Activated T-helper 17 cell treated with anti-CD3 and anti-CD28 coated beads, Interleukin-2, amount 50 U/mL, for 72 hours (primary cell): ENCODE measurements around the gene TMEM63C. TPM values are rescaled to one million over a fixed set of nuclear protein-coding genes. Genes with fewer than 3 reads are reported as not detected.

Source experiments
- ATAC-seq: fragments of 150-1000 bp; cut with Tn5 transposase; replicated peaks from 2 replicates; pipeline ENCODE4 v1.10.0; 2021; ENCODE audit warnings: mild to moderate bottlenecking, moderate library complexity
- H3K27ac Mint-ChIP-seq: one replicate; pipeline ENCODE4 v1.8.0; 2022; ENCODE audit warnings: mixed read lengths
- H3K27me3 Mint-ChIP-seq: one replicate; pipeline ENCODE4 v1.8.0; 2022; ENCODE audit warnings: mixed read lengths
- H3K36me3 Mint-ChIP-seq: one replicate; pipeline ENCODE4 v1.8.0; 2022; ENCODE audit warnings: low read depth, mild to moderate bottlenecking, mixed read lengths
- H3K4me1 Mint-ChIP-seq: one replicate; pipeline ENCODE4 v1.8.0; 2022; ENCODE audit warnings: mixed read lengths
- H3K4me3 Mint-ChIP-seq: one replicate; pipeline ENCODE4 v1.8.0; 2022; ENCODE audit warnings: mild to moderate bottlenecking, mixed read lengths
- H3K9me3 Mint-ChIP-seq: one replicate; pipeline ENCODE4 v1.8.0; 2022; ENCODE audit warnings: mixed read lengths
- total RNA-seq, 2 donors: library from RNA; stranded (reverse); gene quantifications; one replicate each; pipeline ENCODE4 v1.2.3, GENCODE V29; 2022

The TMEM63C gene
- total RNA-seq, 2 donors from 2014 or later, result 0.04 to 0.64 TPM

GRCh38 chr14:77239412-77239811 is 57.8 kb downstream of the TMEM63C start:
- H3K27ac Mint-ChIP-seq, result no peak overlapping the region
- no peak for ATAC-seq
- no peak overlapping the region for H3K4me3 Mint-ChIP-seq
- peaks cover 4% of the 10 kb centered on the region for H3K27me3 Mint-ChIP-seq
- H3K9me3 Mint-ChIP-seq, result no peaks in the 10 kb centered on the region
- H3K4me1 Mint-ChIP-seq, result no peaks in the 10 kb centered on the region
- no peaks in the 10 kb centered on the region for H3K36me3 Mint-ChIP-seq

GRCh38 chr14:77240336-77240915 is 58.8 kb downstream of the TMEM63C start:
- H3K4me3 Mint-ChIP-seq, result no peak overlapping the region
- H3K36me3 Mint-ChIP-seq, result no peaks in the 10 kb centered on the region
- H3K4me1 Mint-ChIP-seq, result no peaks in the 10 kb centered on the region
- H3K27me3 Mint-ChIP-seq, result peaks cover 4% of the 10 kb centered on the region
- ATAC-seq, result no peak
- H3K27ac Mint-ChIP-seq, result no peak overlapping the region
- no peaks in the 10 kb centered on the region for H3K9me3 Mint-ChIP-seq

GRCh38 chr14:77241955-77242354 is 60.4 kb downstream of the TMEM63C start:
- no peaks in the 10 kb centered on the region for H3K4me1 Mint-ChIP-seq
- ATAC-seq, result no peak
- no peaks in the 10 kb centered on the region for H3K9me3 Mint-ChIP-seq
- no peak overlapping the region for H3K4me3 Mint-ChIP-seq
- H3K36me3 Mint-ChIP-seq, result no peaks in the 10 kb centered on the region
- H3K27ac Mint-ChIP-seq, result no peak overlapping the region
- peaks cover 4% of the 10 kb centered on the region for H3K27me3 Mint-ChIP-seq

GRCh38 chr14:77242752-77243151 is 61.2 kb downstream of the TMEM63C start:
- H3K27me3 Mint-ChIP-seq, result peaks cover 4% of the 10 kb centered on the region
- no peaks in the 10 kb centered on the region for H3K4me1 Mint-ChIP-seq
- H3K9me3 Mint-ChIP-seq, result no peaks in the 10 kb centered on the region
- H3K27ac Mint-ChIP-seq, result no peak overlapping the region
- no peak overlapping the region for H3K4me3 Mint-ChIP-seq
- no peaks in the 10 kb centered on the region for H3K36me3 Mint-ChIP-seq
- ATAC-seq, result no peak

GRCh38 chr14:77243853-77244252 is 62.3 kb downstream of the TMEM63C start:
- Mint-ChIP-seq H3K36me3 (no peaks in the 10 kb centered on the region), H3K4me1 (no peaks in the 10 kb centered on the region), H3K4me3 (no peak overlapping the region), H3K27me3 (peaks cover 4% of the 10 kb centered on the region), H3K9me3 (no peaks in the 10 kb centered on the region), H3K27ac (no peak overlapping the region)
- no peak for ATAC-seq

- Mint-ChIP-seq H3K4me1 (no peaks in the 10 kb centered on the region), H3K36me3 (no peaks in the 10 kb centered on the region), H3K9me3 (no peaks in the 10 kb centered on the region), H3K27me3 (peaks cover 4% of the 10 kb centered on the region), H3K27ac (no peak overlapping the region), H3K4me3 (no peak overlapping the region)
- no peak for ATAC-seq
Observed at GRCh38 chr14:77245820-77246219, 64.2 kb downstream of the TMEM63C start.

- peaks cover 4% of the 10 kb centered on the region for H3K27me3 Mint-ChIP-seq
- H3K4me1 Mint-ChIP-seq, result no peaks in the 10 kb centered on the region
- no peak overlapping the region for H3K4me3 Mint-ChIP-seq
- ATAC-seq, result no peak
- H3K27ac Mint-ChIP-seq, result no peak overlapping the region
- no peaks in the 10 kb centered on the region for H3K36me3 Mint-ChIP-seq
- no peaks in the 10 kb centered on the region for H3K9me3 Mint-ChIP-seq
Observed at GRCh38 chr14:77246784-77247183, 65.2 kb downstream of the TMEM63C start.

GRCh38 chr14:77248666-77249065 is 67.1 kb downstream of the TMEM63C start:
- Mint-ChIP-seq H3K36me3 (no peaks in the 10 kb centered on the region), H3K9me3 (no peaks in the 10 kb centered on the region), H3K27me3 (peaks cover under 1% of the 10 kb centered on the region), H3K4me3 (no peak overlapping the region), H3K4me1 (no peaks in the 10 kb centered on the region), H3K27ac (no peak overlapping the region)
- ATAC-seq, result no peak

GRCh38 chr14:77249286-77249685 is 67.7 kb downstream of the TMEM63C start:
- Mint-ChIP-seq H3K4me1 (no peaks in the 10 kb centered on the region), H3K4me3 (no peak overlapping the region), H3K27ac (no peak overlapping the region), H3K27me3 (peaks cover 4% of the 10 kb centered on the region), H3K36me3 (no peaks in the 10 kb centered on the region), H3K9me3 (no peaks in the 10 kb centered on the region)
- ATAC-seq, result no peak

GRCh38 chr14:77250927-77251326 is 69.3 kb downstream of the TMEM63C start:
- Mint-ChIP-seq H3K27me3 (peaks cover 4% of the 10 kb centered on the region), H3K4me3 (no peak overlapping the region), H3K4me1 (no peaks in the 10 kb centered on the region), H3K9me3 (no peaks in the 10 kb centered on the region), H3K36me3 (no peaks in the 10 kb centered on the region), H3K27ac (no peak overlapping the region)
- ATAC-seq, result peak; percentile 57

- H3K27ac Mint-ChIP-seq, result no peak overlapping the region
- H3K4me1 Mint-ChIP-seq, result no peaks in the 10 kb centered on the region
- no peak for ATAC-seq
- H3K9me3 Mint-ChIP-seq, result no peaks in the 10 kb centered on the region
- peaks cover 4% of the 10 kb centered on the region for H3K27me3 Mint-ChIP-seq
- H3K36me3 Mint-ChIP-seq, result no peaks in the 10 kb centered on the region
- H3K4me3 Mint-ChIP-seq, result no peak overlapping the region
Observed at GRCh38 chr14:77251870-77252269, 70.3 kb downstream of the TMEM63C start.

GRCh38 chr14:77253333-77254190 is 72.0 kb downstream of the TMEM63C start:
- no peaks in the 10 kb centered on the region for H3K36me3 Mint-ChIP-seq
- no peaks in the 10 kb centered on the region for H3K4me1 Mint-ChIP-seq
- peaks cover 4% of the 10 kb centered on the region for H3K27me3 Mint-ChIP-seq
- H3K9me3 Mint-ChIP-seq, result no peaks in the 10 kb centered on the region
- no peak for ATAC-seq
- no peak overlapping the region for H3K4me3 Mint-ChIP-seq
- H3K27ac Mint-ChIP-seq, result no peak overlapping the region

- Mint-ChIP-seq H3K36me3 (no peaks in the 10 kb centered on the region), H3K27ac (no peak overlapping the region), H3K27me3 (peaks cover 10% of the 10 kb centered on the region), H3K4me1 (no peaks in the 10 kb centered on the region), H3K9me3 (no peaks in the 10 kb centered on the region), H3K4me3 (no peak overlapping the region)
- no peak for ATAC-seq
Observed at GRCh38 chr14:77256694-77257093, 75.1 kb downstream of the TMEM63C start.

- Mint-ChIP-seq H3K4me1 (no peaks in the 10 kb centered on the region), H3K4me3 (no peak overlapping the region), H3K27ac (no peak overlapping the region), H3K27me3 (peaks cover 15% of the 10 kb centered on the region), H3K36me3 (no peaks in the 10 kb centered on the region), H3K9me3 (no peaks in the 10 kb centered on the region)
- ATAC-seq, result no peak
Observed at GRCh38 chr14:77257700-77258099, 76.1 kb downstream of the TMEM63C start.

- ATAC-seq, result no peak
- Mint-ChIP-seq H3K9me3 (no peaks in the 10 kb centered on the region), H3K36me3 (no peaks in the 10 kb centered on the region), H3K4me3 (no peak overlapping the region), H3K4me1 (no peaks in the 10 kb centered on the region), H3K27me3 (peaks cover 21% of the 10 kb centered on the region), H3K27ac (no peak overlapping the region)
Observed at GRCh38 chr14:77258566-77258965, 77.0 kb downstream of the TMEM63C start.
